Colon (tissue), 2 donors: ENCODE measurements around the gene UPK1A.
"Not testable (repeated sequence)": the region's sequence is repeated elsewhere in the genome, so short reads cannot be mapped to it uniquely, and the experiment has no call there.

ENCODE experiments used
- FAIRE-seq: peaks from 2 replicates; lab custom pipeline; 2012; peaks lifted over from hg19 to GRCh38; lab: Jason Lieb, UNC
- donor health status: control.
- donor health status: control.

UPK1A gene

GRCh38 chr19:35644987-35645679 is 21.2 kb upstream of the UPK1A start:
- no peak for FAIRE-seq

DNA sequence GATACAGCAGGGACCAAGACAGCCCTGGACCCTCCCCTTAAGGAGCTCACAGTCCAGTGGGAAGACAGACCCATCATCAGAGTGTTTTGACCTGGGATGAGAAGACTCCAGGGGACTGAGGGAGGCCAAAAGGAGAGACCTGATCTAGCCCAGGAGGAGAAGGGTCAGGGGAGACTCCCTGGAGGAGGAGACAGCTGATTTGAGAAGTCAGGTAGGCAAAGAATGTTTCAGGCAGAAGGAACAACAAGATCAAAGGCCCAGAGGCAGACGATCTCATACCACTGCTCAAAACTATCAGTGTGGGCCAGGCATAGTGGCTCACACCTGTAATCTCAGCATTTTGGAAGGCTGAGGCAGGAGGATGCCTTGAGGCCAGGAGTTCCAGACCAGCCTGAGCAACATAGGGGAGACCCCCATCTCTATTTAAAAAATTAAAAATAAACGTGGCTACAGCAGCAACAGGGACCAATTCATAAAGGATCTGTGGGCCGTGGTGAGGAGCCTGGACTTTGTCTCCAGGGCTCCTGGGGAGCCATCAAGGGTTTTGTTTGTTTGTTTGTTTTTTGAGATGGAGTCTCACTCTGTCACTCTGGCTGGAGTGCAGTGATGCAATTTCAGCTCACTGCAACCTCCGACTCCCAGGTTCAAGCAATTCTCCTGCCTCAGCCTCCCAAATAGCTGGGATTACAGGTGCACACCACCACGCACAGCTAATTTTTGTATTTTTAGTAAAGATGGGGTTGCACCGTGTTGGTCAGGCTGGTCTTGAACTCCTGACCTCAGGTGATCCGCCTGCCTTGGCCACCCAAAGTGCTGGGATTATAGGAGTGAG is 20.4 kb upstream of the UPK1A start:
- FAIRE-seq: no peak

GRCh38 chr19:35648017-35648961 is 18.0 kb upstream of the UPK1A start, which contains the start of gene COX6B1:
Gene COX6B1 (plus strand): TSS chr19:35648323. CDS start chr19:35651244, 2,921 bp downstream.
- FAIRE-seq: peak; percentile 53

- no peak for FAIRE-seq
These were observed 15.7 kb upstream of the UPK1A start for GRCh38 chr19:35650581-35650980.

DNA sequence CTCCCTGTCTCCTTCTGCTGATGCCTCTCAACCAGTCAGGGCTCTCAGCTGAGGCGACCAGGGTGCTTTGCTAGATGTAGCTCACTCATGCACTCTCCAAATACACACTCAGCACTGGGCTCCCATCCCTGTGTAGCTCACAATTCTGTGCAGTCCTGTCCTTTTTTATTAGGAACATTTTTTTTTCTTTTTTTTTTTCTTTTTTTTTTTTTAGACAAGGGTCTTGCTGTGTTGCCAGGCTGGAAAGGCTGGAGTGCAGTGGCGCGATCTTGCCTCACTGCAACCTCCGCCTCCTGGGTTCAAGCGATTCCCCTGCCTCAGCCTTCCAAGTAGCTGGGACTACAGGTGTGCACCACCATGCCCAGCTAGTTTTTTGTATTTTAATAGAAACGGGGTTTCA is 11.5 kb upstream of the UPK1A start:
- not testable (repeated sequence) for FAIRE-seq

DNA sequence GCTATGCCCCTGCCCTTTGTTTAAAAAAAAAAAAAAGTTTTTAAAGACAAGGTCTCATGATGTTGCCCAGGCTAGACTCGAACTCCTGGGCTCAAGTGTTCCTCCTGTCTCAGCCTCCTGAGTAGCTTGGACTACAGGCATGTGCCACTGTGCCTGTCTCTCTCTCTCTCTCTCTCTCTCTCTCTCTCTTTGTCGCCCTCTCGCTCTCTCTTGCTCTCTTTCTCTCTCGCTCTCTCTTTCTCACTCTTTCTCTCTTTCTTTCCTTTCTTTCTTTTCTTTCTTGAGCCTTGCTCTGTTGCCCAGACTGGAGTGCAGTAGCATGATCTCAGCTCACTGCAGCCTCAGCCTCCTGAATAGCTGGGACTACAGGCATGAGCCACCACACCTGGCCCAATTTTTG is 10.7 kb upstream of the UPK1A start:
- FAIRE-seq: no peak

DNA sequence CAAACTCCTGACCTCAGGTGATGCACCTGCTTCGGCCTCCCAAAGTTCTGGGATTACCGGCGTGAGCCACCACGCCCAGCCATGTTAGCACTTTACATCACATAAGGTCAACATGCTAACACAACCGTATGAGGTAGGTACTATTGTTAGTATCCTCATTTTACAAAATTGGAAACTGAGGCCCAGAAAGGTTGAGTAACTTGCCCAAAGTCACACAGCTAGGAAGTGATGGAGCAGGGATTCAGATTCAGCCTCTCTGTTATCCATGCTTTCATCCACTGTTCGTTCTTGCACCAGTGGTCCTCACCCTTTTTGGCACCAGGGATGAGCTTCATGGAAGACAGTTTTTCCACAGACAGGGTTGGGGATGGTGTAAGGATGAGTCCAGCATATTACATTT is 9.6 kb upstream of the UPK1A start:
- no peak for FAIRE-seq

- FAIRE-seq: no peak
These were observed 8.2 kb upstream of the UPK1A start for GRCh38 chr19:35657904-35658700.

DNA sequence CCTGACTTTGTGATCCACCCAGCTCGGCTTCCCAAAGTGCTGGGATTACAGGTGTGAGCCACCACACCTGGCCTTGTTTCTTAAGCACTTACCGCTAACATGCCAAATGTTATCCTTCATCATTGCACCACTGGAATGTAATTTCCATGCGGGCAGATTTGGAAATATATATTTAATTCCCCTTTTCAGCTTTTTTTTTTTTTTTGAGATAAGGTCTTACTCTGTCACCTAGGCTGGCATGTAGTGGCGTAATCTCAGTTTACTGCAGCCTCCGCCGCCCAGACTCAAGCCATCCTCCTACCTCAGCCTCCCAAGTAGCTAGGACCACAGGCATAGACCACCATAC is 4.3 kb upstream of the UPK1A start:
- FAIRE-seq: no peak

DNA sequence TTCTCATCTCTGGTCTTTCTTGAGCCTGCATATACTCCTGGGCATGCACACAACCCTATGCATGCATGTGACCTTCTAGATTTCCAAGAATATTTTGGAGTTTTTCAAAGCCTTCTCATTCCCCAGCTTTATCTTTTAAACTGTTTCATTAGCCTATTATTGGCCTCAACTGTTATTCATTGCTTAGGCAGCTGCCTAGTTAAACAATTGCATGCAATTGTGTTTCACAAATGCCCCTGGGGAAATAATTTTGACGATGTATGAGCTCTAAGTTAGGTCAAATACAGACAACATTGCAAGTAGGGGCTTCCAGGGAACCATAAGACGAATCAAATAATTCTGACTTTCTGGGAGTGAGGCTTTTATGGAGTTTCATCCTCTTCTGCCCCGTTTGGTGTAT is 2.3 kb upstream of the UPK1A start:
- no peak for FAIRE-seq

GRCh38 chr19:35665157-35665556 is 1.2 kb upstream of the UPK1A start:
- no peak for FAIRE-seq

DNA sequence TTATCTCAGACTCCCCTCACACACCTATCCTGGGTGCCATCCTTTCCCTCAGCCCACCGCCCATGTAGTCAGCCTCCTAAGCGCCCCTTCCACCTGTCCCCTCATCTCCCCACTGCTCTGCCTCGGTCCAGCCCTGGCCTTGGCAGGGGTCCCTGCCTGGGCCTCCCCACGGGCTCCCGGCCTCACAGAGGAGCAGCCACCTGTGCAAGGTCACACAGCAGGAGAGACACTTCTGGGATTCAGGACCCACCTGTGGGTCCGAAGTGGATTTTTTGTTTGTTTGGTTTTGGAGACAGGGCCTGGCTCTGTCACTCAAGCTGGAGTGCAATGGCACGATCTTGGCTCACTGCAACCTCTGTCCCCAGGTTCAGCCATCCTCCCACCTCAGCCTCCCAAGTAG is 713 bp upstream of the UPK1A start:
- no peak for FAIRE-seq

DNA sequence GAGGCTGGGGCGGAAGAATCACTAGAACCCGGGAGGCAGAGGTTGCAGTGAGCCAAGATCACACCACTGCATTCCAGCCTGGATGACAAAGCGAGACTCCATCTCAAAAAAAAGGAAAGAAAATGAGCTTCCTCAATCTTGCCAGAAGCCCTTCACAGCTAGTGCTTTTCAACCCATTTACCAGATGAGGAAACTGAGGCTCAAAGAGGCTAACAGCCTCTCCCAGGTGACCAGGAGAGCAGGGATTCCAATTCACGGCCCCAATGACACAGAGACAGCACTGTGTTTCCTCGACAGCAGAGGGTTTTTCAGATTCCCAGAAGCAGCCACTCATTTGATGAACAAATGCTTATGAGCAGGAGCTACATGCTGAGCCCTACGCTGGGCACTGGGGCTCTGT is 3.2 kb downstream of the UPK1A start:
- FAIRE-seq: no peak

GRCh38 chr19:35669974-35670373 is 3.7 kb downstream of the UPK1A start:
- FAIRE-seq: no peak

- FAIRE-seq: no peak
These were observed 4.4 kb downstream of the UPK1A start for GRCh38 chr19:35670686-35671085.

- FAIRE-seq: no peak
These were observed 5.5 kb downstream of the UPK1A start for GRCh38 chr19:35671818-35672217.

DNA sequence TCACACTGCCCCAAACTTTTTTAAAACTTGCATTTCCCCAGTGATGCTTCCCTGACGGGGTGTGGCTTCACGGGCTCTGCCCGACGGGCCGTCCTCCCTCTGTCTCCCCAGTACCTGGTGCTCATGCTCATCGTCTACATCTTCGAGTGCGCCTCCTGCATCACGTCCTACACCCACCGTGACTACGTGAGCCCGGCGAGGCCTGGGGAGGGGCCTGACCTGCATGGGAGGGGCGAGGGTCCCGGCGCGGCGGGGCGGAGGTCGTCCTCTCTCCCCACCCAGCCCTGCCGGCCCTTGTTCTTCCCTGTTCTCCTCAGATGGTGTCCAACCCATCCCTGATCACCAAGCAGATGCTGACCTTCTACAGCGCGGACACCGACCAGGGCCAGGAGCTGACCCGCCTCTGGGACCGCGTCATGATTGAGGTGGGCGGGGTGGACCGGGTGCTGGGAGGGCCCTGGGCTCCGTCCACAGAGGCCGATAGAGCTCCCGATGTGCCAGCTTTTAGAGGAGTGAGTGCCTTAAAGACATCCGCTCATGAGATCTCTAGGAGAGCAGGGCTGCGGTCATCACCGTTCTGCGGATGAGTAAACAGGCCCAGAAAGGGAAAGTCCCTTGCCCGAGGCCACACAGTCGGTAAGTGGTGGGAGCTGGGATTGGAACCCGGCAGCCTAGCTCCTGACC is 6.9 kb downstream of the UPK1A start:
- no peak for FAIRE-seq

DNA sequence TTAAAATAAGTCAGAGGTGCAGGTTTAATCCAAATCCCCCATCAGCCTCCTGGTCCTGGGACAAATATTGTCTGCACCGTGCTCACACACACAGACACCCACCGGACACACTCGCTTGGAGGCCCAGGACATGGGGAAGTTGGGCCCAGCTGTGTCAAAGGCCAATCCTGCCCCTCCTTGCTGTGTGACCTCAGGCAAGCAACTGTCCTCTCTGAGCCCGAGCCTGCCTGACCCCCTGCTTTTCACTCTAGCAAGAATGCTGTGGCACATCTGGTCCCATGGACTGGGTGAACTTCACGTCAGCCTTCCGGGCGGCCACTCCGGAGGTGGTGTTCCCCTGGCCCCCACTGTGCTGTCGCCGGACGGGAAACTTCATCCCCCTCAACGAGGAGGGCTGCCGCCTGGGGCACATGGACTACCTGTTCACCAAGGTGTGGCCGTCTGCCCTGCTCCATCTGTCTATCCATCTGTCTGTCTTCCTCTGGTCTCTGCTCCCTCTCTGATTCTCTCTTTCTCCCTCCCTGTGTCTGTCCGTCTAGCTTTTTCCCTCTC is 9.3 kb downstream of the UPK1A start:
- FAIRE-seq: no peak

DNA sequence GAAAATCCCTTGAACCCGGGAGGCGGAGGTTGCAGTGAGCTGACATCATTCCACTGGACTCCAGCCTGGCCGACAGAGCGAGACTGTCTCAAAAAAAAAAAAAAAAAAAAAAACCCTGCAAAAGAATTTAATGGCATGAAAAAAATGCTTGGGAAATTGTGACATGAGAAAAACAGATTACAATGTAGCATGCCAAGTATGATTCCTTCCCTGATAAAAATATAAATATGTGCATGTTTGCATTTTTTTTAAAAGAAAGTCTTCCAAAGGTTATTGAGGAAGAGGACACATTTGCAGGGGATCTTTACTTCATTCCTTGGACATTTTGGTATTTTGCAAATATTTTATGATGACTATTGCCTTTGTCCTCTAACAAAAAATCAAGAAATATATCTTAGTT is 23.5 kb downstream of the UPK1A start:
- no peak for FAIRE-seq

GRCh38 chr19:35691106-35691505 is 24.8 kb downstream of the UPK1A start:
- not testable (repeated sequence) for FAIRE-seq

GRCh38 chr19:35692010-35692409 is 25.7 kb downstream of the UPK1A start:
- FAIRE-seq: no peak
